Glutamatergic neuron (in vitro differentiated cells): ENCODE results near the gene ASF1A. TPM values are rescaled to one million over a fixed set of nuclear protein-coding genes. Genes with fewer than 3 reads are reported as not detected.

Experiments
- DNase-seq: peaks from one replicate; pipeline ENCODE4 v3.0.0; 2022
- H3K27ac Mint-ChIP-seq: one replicate; pipeline ENCODE4 v1.8.0; 2020; ENCODE audit warnings: mild to moderate bottlenecking, mixed read lengths, inconsistent platforms; ENCODE audit not compliant: unreplicated experiment
- H3K27me3 Mint-ChIP-seq: one replicate; pipeline ENCODE4 v1.8.0; 2020; ENCODE audit warnings: mild to moderate bottlenecking, moderate library complexity, mixed read lengths, inconsistent platforms; ENCODE audit not compliant: unreplicated experiment
- H3K36me3 Mint-ChIP-seq: one replicate; pipeline ENCODE4 v1.8.0; 2020; ENCODE audit warnings: mild to moderate bottlenecking, mixed read lengths, inconsistent platforms; ENCODE audit not compliant: unreplicated experiment
- H3K4me1 Mint-ChIP-seq: one replicate; pipeline ENCODE4 v1.8.0; 2020; ENCODE audit warnings: mild to moderate bottlenecking, low read depth, mixed read lengths, inconsistent platforms; ENCODE audit not compliant: unreplicated experiment
- H3K4me3 Mint-ChIP-seq: one replicate; pipeline ENCODE4 v1.8.0; 2020; ENCODE audit warnings: mild to moderate bottlenecking, mixed read lengths, inconsistent platforms; ENCODE audit not compliant: unreplicated experiment
- H3K9me3 Mint-ChIP-seq: one replicate; pipeline ENCODE4 v1.8.0; 2020; ENCODE audit warnings: mild to moderate bottlenecking, moderate library complexity, mixed read lengths, inconsistent platforms; ENCODE audit not compliant: unreplicated experiment
- total RNA-seq: library from RNA; stranded (reverse); fragmentation: NEBNext Ultra II Directional; extraction: Animal tissue kit (Norgen Biotek cat#: 25700); gene quantifications from one replicate; pipeline ENCODE4 v1.2.1, GENCODE V29; 2021; ENCODE audit not compliant: unreplicated experiment
- TF ChIP-seq, protein P1 (sequence below): fragments of 200-600 bp; sonication (generic); IDR thresholded peaks from one replicate; pipeline ENCODE4 v1.5.0; 2021; ENCODE audit not compliant: partially characterized antibody, unreplicated experiment

Gene ASF1A
- total RNA-seq, 1 donor from 2014 or later = 56.1 TPM

DNA sequence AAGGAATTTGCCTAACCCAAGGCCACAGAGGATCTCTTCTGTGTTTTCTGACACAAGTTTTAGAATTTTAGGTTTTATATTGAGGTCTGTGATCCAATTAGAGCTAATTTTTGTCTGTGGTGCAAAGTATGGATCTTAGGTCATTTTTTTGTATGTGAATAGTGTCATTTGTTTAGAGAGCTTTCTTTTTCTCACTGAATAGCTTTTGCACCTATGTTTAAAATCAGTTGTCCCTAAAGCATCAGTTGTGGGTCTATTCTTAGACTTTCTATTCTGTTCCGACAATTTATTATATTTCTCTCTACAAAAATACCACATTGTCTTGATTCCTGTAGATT, 41.3 kb downstream of the ASF1A start:
- no peaks in the 10 kb centered on the region for H3K27me3 Mint-ChIP-seq
- peak overlapping the region; percentile 91 for H3K27ac Mint-ChIP-seq
- TF ChIP-seq, protein P1, sequence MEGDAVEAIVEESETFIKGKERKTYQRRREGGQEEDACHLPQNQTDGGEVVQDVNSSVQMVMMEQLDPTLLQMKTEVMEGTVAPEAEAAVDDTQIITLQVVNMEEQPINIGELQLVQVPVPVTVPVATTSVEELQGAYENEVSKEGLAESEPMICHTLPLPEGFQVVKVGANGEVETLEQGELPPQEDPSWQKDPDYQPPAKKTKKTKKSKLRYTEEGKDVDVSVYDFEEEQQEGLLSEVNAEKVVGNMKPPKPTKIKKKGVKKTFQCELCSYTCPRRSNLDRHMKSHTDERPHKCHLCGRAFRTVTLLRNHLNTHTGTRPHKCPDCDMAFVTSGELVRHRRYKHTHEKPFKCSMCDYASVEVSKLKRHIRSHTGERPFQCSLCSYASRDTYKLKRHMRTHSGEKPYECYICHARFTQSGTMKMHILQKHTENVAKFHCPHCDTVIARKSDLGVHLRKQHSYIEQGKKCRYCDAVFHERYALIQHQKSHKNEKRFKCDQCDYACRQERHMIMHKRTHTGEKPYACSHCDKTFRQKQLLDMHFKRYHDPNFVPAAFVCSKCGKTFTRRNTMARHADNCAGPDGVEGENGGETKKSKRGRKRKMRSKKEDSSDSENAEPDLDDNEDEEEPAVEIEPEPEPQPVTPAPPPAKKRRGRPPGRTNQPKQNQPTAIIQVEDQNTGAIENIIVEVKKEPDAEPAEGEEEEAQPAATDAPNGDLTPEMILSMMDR = no peak
- peaks cover 2% of the 10 kb centered on the region for H3K9me3 Mint-ChIP-seq
- no peaks in the 10 kb centered on the region for H3K36me3 Mint-ChIP-seq
- peaks cover 12% of the 10 kb centered on the region for H3K4me1 Mint-ChIP-seq
- no peak for DNase-seq
- H3K4me3 Mint-ChIP-seq = peak overlapping the region; percentile 94

DNA sequence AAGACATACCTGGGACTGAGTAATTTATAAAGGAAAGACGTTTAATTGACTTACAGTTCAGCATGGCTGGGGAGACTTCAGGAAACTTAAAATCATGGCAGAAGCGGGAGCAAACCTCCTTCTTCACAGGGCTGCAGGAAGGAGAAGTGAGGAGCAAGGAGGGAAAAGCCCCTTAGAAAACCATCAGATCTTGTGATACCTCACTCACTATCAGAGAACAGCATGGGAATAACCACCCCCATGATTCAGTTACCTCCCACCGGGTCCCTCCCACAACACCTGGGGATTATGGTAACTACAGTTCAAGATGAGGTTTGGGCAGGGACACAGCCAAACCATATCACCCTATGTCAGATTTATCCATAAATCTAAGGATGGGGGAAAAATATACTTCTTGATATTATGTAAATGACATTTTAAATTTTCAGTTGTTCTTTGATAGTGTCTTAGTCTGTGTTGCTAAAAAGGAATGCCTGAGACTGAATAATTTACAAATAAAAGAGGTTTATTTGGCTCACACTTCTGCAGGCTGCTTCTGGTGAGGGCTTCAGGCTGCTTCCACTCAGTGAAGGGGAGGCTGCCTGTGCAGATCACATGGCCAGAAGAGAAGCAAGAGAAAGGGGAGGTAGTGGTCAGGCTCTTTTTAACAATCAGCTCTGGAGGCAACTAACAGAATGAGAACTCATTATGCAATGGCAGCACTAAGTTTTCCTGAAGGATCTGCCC, 42.2 kb downstream of the ASF1A start:
- Mint-ChIP-seq H3K36me3 (no peaks in the 10 kb centered on the region), H3K4me3 (peak overlapping the region; percentile 94), H3K27ac (peak overlapping the region; percentile 91), H3K27me3 (no peaks in the 10 kb centered on the region), H3K9me3 (peaks cover 2% of the 10 kb centered on the region), H3K4me1 (peaks cover 12% of the 10 kb centered on the region)
- no peak for DNase-seq
- TF ChIP-seq, protein P1 = no peak

DNA sequence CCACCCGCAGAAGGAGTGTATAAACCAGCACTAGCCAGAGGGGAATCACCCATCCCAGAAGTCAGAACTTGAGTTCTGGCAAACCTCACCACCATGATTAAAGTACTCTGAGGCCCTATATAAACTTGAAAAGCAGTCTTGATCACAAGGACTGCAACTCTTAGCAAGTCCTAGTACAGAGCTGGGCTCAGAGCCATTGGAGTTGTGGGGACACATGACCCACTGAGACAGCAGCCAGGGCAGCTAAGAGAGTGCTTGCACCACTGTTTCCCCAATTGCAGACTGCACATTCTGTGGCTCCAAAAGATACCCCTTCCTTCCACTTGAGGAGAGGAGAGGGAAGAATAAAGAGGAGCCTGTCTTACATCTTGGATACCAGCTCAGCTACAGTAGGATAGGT, 45.7 kb downstream of the ASF1A start:
- Mint-ChIP-seq H3K36me3 (peaks cover 16% of the 10 kb centered on the region), H3K27ac (no peak overlapping the region), H3K4me3 (no peak overlapping the region), H3K9me3 (peaks cover 3% of the 10 kb centered on the region), H3K27me3 (no peaks in the 10 kb centered on the region), H3K4me1 (peaks cover 11% of the 10 kb centered on the region)
- DNase-seq = no peak
- TF ChIP-seq, protein P1 = no peak

DNA sequence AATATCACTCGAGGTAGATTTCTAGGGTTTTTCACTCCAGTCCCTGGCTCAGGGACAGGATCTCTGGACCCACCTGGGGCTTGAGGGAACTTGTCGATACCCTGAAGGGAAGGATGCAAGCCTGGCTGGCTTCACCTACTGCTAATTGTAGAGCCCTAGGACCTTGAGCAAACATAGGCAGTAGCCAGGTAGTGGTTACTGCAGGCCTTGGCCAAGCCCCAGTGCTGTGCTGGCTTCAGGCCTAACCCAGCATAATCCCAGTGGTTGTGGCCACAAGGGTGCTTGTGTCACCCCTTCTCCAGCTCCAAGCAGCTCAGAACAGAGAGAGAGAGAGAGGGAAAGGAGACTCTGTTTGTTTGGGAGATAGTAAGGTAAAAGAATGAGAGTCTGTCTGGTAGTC, 46.8 kb downstream of the ASF1A start:
- Mint-ChIP-seq H3K4me1 (peaks cover 6% of the 10 kb centered on the region), H3K27ac (no peak overlapping the region), H3K4me3 (no peak overlapping the region), H3K36me3 (peaks cover 22% of the 10 kb centered on the region), H3K27me3 (no peaks in the 10 kb centered on the region), H3K9me3 (peaks cover 4% of the 10 kb centered on the region)
- DNase-seq = no peak
- TF ChIP-seq, protein P1 = no peak

DNA sequence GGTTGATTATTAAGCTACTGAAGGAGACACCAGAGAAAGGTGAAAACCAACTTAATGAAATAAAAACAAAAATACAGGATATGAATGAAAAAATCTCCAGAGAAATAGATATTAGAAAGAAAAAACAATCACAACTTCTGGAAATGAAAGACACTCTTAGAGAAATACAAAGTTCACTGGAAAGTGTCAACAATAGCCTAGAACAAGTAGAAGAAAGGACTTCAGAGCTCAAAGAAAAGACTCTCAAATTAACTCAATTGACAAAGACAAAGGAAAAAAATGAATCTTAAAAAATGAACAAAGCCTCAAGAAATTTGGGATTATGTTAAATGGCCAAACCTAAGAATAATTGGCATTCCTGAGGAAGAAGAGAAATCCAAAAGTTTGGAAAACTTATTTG, 51.3 kb downstream of the ASF1A start:
- Mint-ChIP-seq H3K4me3 (no peak overlapping the region), H3K9me3 (peaks cover 6% of the 10 kb centered on the region), H3K4me1 (no peaks in the 10 kb centered on the region), H3K27me3 (no peaks in the 10 kb centered on the region), H3K27ac (no peak overlapping the region), H3K36me3 (peaks cover 22% of the 10 kb centered on the region)
- TF ChIP-seq, protein P1 = no peak
- DNase-seq = no peak
